Measurements from ENCODE around the gene FSTL4. TPM values are rescaled to one million over a fixed set of nuclear protein-coding genes. Genes with fewer than 3 reads are reported as not detected.

The FSTL4 gene
- total RNA-seq, 1 experiment from 2014 or later: not detected

DNA sequence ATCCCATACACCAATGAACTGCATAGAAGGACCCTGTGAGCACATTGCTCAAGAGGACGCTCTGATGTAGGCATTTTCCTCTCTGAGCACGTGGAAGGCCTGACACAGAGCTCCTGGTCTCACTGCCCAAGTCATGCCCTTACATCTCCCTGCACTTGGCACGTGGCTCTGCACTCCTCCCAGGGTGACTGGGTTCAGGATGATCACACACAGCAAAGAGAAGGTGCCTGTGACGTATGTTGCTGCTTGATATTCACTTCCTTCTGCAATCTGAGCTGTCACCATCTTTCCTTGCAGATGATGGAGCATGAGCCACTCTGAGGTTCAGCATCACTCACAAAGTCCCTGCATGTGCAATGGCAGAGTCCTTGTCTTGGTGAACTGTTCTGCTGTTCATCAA, 125.2 kb downstream of the FSTL4 start:
- Histone ChIP-seq H3K4me2 (ENCODE audit: low read depth, low read length, poor library complexity, severe bottlenecking) (no peak overlapping the region), H2AFZ (ENCODE audit: low read length) (no peak overlapping the region; the same call in 1 of the 2 replicates), H3K4me3 (ENCODE audit: low read length) (no peak overlapping the region), H4K20me1 (ENCODE audit: insufficient read depth, low read depth, low read length) (no peaks in the 10 kb centered on the region), H3K9me2 (replicated peaks; ENCODE audit: insufficient read depth, low read length) (no peaks in the 10 kb centered on the region), H3K36me3 (ENCODE audit: insufficient read depth, low read length) (no peaks in the 10 kb centered on the region), H3K79me2 (ENCODE audit: low read length) (no peaks in the 10 kb centered on the region), H3K27me3 (ENCODE audit: low read length) (no peaks in the 10 kb centered on the region), H3K9me3 (ENCODE audit: low read length) (no peaks in the 10 kb centered on the region), H3K27ac (ENCODE audit: low read length) (no peak overlapping the region), H3K4me1 (ENCODE audit: low read length) (peaks cover 3% of the 10 kb centered on the region; the same call in 1 of the 2 replicates), H3K9ac (ENCODE audit: low read length) (no peak overlapping the region)
- no peak for DNase-seq

GRCh38 chr5:133485468-133485867, 126.9 kb downstream of the FSTL4 start:
- H3K9me3 ChIP-seq (ENCODE audit: low read length): no peaks in the 10 kb centered on the region
- H3K4me1 ChIP-seq (ENCODE audit: low read length): peaks cover 3% of the 10 kb centered on the region; the same call in 1 of the 2 replicates
- no peaks in the 10 kb centered on the region for H3K79me2 ChIP-seq (ENCODE audit: low read length)
- no peaks in the 10 kb centered on the region for H4K20me1 ChIP-seq (ENCODE audit: insufficient read depth, low read depth, low read length)
- H3K36me3 ChIP-seq (ENCODE audit: insufficient read depth, low read length): no peaks in the 10 kb centered on the region
- H3K27me3 ChIP-seq (ENCODE audit: low read length): no peaks in the 10 kb centered on the region
- no peak for DNase-seq
- no peak overlapping the region for H3K4me3 ChIP-seq (ENCODE audit: low read length)
- H3K9ac ChIP-seq (ENCODE audit: low read length): no peak overlapping the region
- no peak overlapping the region for H3K4me2 ChIP-seq (ENCODE audit: low read depth, low read length, poor library complexity, severe bottlenecking)
- no peak overlapping the region for H3K27ac ChIP-seq (ENCODE audit: low read length)
- no peak overlapping the region for H2AFZ ChIP-seq (ENCODE audit: low read length)
- no peaks in the 10 kb centered on the region for H3K9me2 ChIP-seq (replicated peaks; ENCODE audit: insufficient read depth, low read length)

DNA sequence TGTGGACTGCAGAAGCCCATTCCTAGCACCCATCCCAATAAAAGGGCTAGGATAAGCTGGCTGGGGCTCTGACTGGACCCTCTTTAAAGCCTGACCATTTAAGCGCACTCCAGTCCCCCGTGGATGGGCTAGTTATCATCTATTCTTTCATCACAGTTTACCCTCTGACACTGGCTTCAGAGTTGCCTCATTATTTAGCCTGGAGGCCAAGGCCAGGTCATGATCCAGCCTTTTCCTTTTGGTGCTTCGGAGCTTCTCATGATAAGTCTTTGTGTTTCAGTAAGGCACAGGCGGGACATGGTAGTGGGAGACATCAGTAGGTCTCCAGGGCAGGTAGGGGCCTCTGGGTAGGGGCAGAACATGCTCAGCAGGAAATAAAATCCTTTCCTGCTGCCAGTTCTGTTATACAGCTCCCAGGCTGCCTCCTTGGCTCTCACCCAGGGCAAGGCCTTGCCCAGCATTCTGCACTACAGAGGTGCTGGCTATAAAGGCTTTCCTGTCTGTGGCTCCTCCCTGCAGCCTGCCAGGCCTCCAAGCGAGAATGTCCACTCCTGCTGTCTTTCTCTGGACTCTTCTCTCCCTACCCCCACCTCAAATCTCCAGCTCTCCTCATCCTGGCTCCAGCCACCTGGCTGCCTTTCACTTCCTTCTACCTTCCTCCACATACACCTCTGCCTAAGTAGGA, 128.8 kb downstream of the FSTL4 start:
- no peaks in the 10 kb centered on the region for H3K36me3 ChIP-seq (ENCODE audit: insufficient read depth, low read length)
- no peaks in the 10 kb centered on the region for H4K20me1 ChIP-seq (ENCODE audit: insufficient read depth, low read depth, low read length)
- H3K9me2 ChIP-seq (replicated peaks; ENCODE audit: insufficient read depth, low read length): no peaks in the 10 kb centered on the region
- H3K9me3 ChIP-seq (ENCODE audit: low read length): no peaks in the 10 kb centered on the region
- H3K4me2 ChIP-seq (ENCODE audit: low read depth, low read length, poor library complexity, severe bottlenecking): no peak overlapping the region
- H3K27me3 ChIP-seq (ENCODE audit: low read length): no peaks in the 10 kb centered on the region
- H3K4me3 ChIP-seq (ENCODE audit: low read length): no peak overlapping the region
- no peaks in the 10 kb centered on the region for H3K79me2 ChIP-seq (ENCODE audit: low read length)
- no peak overlapping the region for H3K9ac ChIP-seq (ENCODE audit: low read length)
- peaks cover 3% of the 10 kb centered on the region; the same call in 1 of the 2 replicates for H3K4me1 ChIP-seq (ENCODE audit: low read length)
- DNase-seq: no peak
- no peak overlapping the region for H3K27ac ChIP-seq (ENCODE audit: low read length)
- no peak overlapping the region for H2AFZ ChIP-seq (ENCODE audit: low read length)

DNA sequence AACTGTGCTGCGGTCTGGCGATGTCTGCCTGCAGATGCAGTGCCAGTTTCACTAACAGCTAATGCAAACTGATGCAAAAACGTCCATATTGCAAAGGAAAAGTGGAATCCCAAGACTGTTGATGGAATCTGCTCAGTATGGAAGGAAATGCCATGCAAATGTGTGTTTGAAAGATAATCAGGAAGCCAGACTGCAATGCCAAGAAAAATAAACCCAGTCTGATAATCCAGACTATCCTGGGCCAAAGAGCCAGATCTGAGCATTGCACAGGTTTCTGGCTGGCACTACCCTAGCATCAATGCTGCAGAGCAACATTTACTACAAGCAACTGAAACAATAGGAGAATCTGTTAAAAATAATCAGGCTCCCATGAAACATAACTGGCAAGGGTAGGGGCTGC, 130.3 kb downstream of the FSTL4 start:
- H3K27me3 ChIP-seq (ENCODE audit: low read length): no peaks in the 10 kb centered on the region
- no peaks in the 10 kb centered on the region for H3K9me2 ChIP-seq (replicated peaks; ENCODE audit: insufficient read depth, low read length)
- no peak overlapping the region for H3K27ac ChIP-seq (ENCODE audit: low read length)
- H3K9me3 ChIP-seq (ENCODE audit: low read length): no peaks in the 10 kb centered on the region
- H3K79me2 ChIP-seq (ENCODE audit: low read length): no peaks in the 10 kb centered on the region
- H2AFZ ChIP-seq (ENCODE audit: low read length): no peak overlapping the region
- H3K9ac ChIP-seq (ENCODE audit: low read length): no peak overlapping the region
- H3K4me3 ChIP-seq (ENCODE audit: low read length): no peak overlapping the region
- no peak overlapping the region for H3K4me2 ChIP-seq (ENCODE audit: low read depth, low read length, poor library complexity, severe bottlenecking)
- no peaks in the 10 kb centered on the region for H4K20me1 ChIP-seq (ENCODE audit: insufficient read depth, low read depth, low read length)
- no peak for DNase-seq
- H3K36me3 ChIP-seq (ENCODE audit: insufficient read depth, low read length): no peaks in the 10 kb centered on the region
- peaks cover under 1% of the 10 kb centered on the region; the same call in 1 of the 2 replicates for H3K4me1 ChIP-seq (ENCODE audit: low read length)

- H3K36me3 ChIP-seq (ENCODE audit: insufficient read depth, low read length): no peaks in the 10 kb centered on the region
- H3K9me3 ChIP-seq (ENCODE audit: low read length): no peaks in the 10 kb centered on the region
- no peak overlapping the region for H3K9ac ChIP-seq (ENCODE audit: low read length)
- no peak overlapping the region for H3K27ac ChIP-seq (ENCODE audit: low read length)
- no peaks in the 10 kb centered on the region for H4K20me1 ChIP-seq (ENCODE audit: insufficient read depth, low read depth, low read length)
- no peak overlapping the region for H3K4me3 ChIP-seq (ENCODE audit: low read length)
- H3K27me3 ChIP-seq (ENCODE audit: low read length): no peaks in the 10 kb centered on the region
- no peak overlapping the region for H2AFZ ChIP-seq (ENCODE audit: low read length)
- H3K4me1 ChIP-seq (ENCODE audit: low read length): no peaks in the 10 kb centered on the region
- no peak for DNase-seq
- H3K9me2 ChIP-seq (replicated peaks; ENCODE audit: insufficient read depth, low read length): no peaks in the 10 kb centered on the region
- H3K4me2 ChIP-seq (ENCODE audit: low read depth, low read length, poor library complexity, severe bottlenecking): no peak overlapping the region
- H3K79me2 ChIP-seq (ENCODE audit: low read length): no peaks in the 10 kb centered on the region
These were observed 131.5 kb downstream of the FSTL4 start for GRCh38 chr5:133480866-133481265.

- H4K20me1 ChIP-seq (ENCODE audit: insufficient read depth, low read depth, low read length): no peaks in the 10 kb centered on the region
- H3K9me2 ChIP-seq (replicated peaks; ENCODE audit: insufficient read depth, low read length): no peaks in the 10 kb centered on the region
- no peaks in the 10 kb centered on the region for H3K36me3 ChIP-seq (ENCODE audit: insufficient read depth, low read length)
- H3K4me2 ChIP-seq (ENCODE audit: low read depth, low read length, poor library complexity, severe bottlenecking): no peak overlapping the region
- no peak overlapping the region for H2AFZ ChIP-seq (ENCODE audit: low read length)
- no peak overlapping the region for H3K27ac ChIP-seq (ENCODE audit: low read length)
- H3K79me2 ChIP-seq (ENCODE audit: low read length): no peaks in the 10 kb centered on the region
- DNase-seq: no peak
- H3K4me3 ChIP-seq (ENCODE audit: low read length): no peak overlapping the region
- no peak overlapping the region for H3K9ac ChIP-seq (ENCODE audit: low read length)
- no peaks in the 10 kb centered on the region for H3K27me3 ChIP-seq (ENCODE audit: low read length)
- H3K9me3 ChIP-seq (ENCODE audit: low read length): no peaks in the 10 kb centered on the region
- H3K4me1 ChIP-seq (ENCODE audit: low read length): no peaks in the 10 kb centered on the region
These were observed 132.0 kb downstream of the FSTL4 start for GRCh38 chr5:133480366-133480765.

GRCh38 chr5:133478199-133478985, 133.9 kb downstream of the FSTL4 start:
- no peak overlapping the region for H2AFZ ChIP-seq (ENCODE audit: low read length)
- no peak overlapping the region for H3K9ac ChIP-seq (ENCODE audit: low read length)
- H3K27ac ChIP-seq (ENCODE audit: low read length): no peak overlapping the region
- H3K9me3 ChIP-seq (ENCODE audit: low read length): no peaks in the 10 kb centered on the region
- H3K4me1 ChIP-seq (ENCODE audit: low read length): no peaks in the 10 kb centered on the region
- no peaks in the 10 kb centered on the region for H3K9me2 ChIP-seq (replicated peaks; ENCODE audit: insufficient read depth, low read length)
- H4K20me1 ChIP-seq (ENCODE audit: insufficient read depth, low read depth, low read length): no peaks in the 10 kb centered on the region
- H3K4me3 ChIP-seq (ENCODE audit: low read length): no peak overlapping the region
- H3K4me2 ChIP-seq (ENCODE audit: low read depth, low read length, poor library complexity, severe bottlenecking): no peak overlapping the region
- no peaks in the 10 kb centered on the region for H3K27me3 ChIP-seq (ENCODE audit: low read length)
- no peak for DNase-seq
- no peaks in the 10 kb centered on the region for H3K79me2 ChIP-seq (ENCODE audit: low read length)
- no peaks in the 10 kb centered on the region for H3K36me3 ChIP-seq (ENCODE audit: insufficient read depth, low read length)

DNA sequence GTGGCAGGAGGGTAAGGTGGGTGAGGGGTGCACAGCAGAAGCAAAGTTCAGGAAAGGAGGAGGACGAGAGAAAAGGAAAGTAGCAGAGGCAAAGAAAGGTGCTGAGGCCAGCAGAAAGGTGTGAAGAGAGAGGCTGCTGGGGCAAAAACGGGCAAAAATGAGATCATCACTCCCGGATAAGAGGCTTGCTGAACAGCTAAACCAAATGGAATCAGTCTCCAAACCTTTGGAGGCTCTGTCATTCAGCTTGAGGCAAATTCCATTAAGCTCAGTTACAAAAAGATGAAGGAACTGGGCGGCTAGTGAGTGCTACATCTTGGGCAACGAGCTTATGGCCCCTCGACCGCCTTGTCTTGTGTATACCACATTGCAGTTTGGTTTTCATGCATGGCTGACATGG, 136.4 kb downstream of the FSTL4 start:
- Histone ChIP-seq H3K4me3 (ENCODE audit: low read length) (no peak overlapping the region), H3K4me2 (ENCODE audit: low read depth, low read length, poor library complexity, severe bottlenecking) (no peak overlapping the region), H3K9me2 (replicated peaks; ENCODE audit: insufficient read depth, low read length) (no peaks in the 10 kb centered on the region), H3K4me1 (ENCODE audit: low read length) (no peaks in the 10 kb centered on the region), H3K27ac (ENCODE audit: low read length) (no peak overlapping the region), H3K27me3 (ENCODE audit: low read length) (no peaks in the 10 kb centered on the region), H3K36me3 (ENCODE audit: insufficient read depth, low read length) (no peaks in the 10 kb centered on the region), H2AFZ (ENCODE audit: low read length) (no peak overlapping the region), H3K79me2 (ENCODE audit: low read length) (no peaks in the 10 kb centered on the region), H3K9ac (ENCODE audit: low read length) (no peak overlapping the region), H3K9me3 (ENCODE audit: low read length) (no peaks in the 10 kb centered on the region), H4K20me1 (ENCODE audit: insufficient read depth, low read depth, low read length) (no peaks in the 10 kb centered on the region)
- DNase-seq: no peak

All from Karpas-422 (cell line).